Measurements from ENCODE around the gene SUN1. TPM values are rescaled to one million over a fixed set of nuclear protein-coding genes. Genes with fewer than 3 reads are reported as not detected.

Gene SUN1
- total and polyA plus RNA-seq, 4 donors: 24.8 to 162 (median 40.1) TPM

DNA sequence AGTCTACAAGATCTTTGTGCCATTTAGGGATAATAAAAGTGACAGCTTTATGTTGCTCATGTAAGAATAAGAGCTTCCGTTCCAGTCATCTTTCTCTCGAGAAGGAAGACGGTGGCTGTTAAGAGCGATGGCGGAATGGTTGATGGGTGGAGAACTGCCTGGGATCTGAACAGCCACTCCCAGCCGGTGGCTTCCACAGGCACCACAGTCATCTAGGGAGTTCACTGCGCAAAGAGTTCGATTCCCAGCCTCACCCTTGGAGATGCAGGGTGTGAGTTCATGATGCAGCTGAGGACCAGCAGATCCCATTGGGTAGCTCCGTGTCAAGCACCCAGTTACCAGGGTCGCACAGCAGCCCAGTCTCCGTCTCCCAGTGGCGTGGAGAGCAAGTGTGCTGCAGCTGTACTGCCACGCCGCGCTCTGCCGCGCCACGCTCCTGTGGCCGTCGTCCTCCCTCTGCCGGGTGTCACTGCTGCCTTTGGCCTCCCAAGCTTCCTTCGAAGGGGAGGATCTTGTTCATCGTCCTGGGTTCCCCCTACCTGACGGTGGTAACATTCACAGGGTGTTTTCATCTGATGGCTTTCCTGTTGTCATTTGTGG is 7.8 kb downstream of the SUN1 start (continued):
- TF ChIP-seq, protein P1, sequence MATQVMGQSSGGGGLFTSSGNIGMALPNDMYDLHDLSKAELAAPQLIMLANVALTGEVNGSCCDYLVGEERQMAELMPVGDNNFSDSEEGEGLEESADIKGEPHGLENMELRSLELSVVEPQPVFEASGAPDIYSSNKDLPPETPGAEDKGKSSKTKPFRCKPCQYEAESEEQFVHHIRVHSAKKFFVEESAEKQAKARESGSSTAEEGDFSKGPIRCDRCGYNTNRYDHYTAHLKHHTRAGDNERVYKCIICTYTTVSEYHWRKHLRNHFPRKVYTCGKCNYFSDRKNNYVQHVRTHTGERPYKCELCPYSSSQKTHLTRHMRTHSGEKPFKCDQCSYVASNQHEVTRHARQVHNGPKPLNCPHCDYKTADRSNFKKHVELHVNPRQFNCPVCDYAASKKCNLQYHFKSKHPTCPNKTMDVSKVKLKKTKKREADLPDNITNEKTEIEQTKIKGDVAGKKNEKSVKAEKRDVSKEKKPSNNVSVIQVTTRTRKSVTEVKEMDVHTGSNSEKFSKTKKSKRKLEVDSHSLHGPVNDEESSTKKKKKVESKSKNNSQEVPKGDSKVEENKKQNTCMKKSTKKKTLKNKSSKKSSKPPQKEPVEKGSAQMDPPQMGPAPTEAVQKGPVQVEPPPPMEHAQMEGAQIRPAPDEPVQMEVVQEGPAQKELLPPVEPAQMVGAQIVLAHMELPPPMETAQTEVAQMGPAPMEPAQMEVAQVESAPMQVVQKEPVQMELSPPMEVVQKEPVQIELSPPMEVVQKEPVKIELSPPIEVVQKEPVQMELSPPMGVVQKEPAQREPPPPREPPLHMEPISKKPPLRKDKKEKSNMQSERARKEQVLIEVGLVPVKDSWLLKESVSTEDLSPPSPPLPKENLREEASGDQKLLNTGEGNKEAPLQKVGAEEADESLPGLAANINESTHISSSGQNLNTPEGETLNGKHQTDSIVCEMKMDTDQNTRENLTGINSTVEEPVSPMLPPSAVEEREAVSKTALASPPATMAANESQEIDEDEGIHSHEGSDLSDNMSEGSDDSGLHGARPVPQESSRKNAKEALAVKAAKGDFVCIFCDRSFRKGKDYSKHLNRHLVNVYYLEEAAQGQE (IDR thresholded peaks at IDR 0.05): no peak
- TF ChIP-seq GABPA (IDR thresholded peaks at IDR 0.05 in 1 of 2, conservative IDR thresholded peaks at IDR 0.05 in 1 of 2): no peak

DNA sequence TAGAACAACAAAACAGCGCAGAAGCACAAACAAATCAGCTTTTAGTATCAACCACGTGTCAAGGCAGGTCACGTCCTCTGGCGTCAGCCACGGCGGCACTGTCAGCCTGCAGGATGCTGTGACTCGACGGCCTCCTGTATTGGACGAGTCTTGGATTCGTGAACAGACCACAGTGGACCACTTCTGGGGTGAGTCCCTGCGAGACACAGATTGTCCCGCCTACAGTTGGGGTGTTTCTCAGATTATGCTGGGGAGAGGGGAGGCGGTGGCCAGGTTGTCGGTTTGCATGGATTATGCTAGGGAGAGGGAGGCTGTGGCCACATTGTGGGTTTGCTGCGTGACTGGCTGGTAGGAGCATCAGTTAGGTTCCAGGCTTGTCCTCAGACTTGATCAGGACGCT is 9.7 kb downstream of the SUN1 start:
- Histone ChIP-seq H3K9ac (ENCODE audit: low read depth in 1 of 2, low read length in 2 of 2) (no peak overlapping the region), H3K4me3 (ENCODE audit: low read depth in 1 of 3, low read length in 3 of 3) (no peak overlapping the region), H3K27me3 (ENCODE audit: control insufficient read depth in 4 of 4, insufficient read depth in 4 of 4, low read length in 3 of 4) (no peaks in the 10 kb centered on the region), H3K4me1 (ENCODE audit: control insufficient read depth in 4 of 4, insufficient read depth in 4 of 4, low read length in 3 of 4) (no peaks in the 10 kb centered on the region), H3K9me3 (ENCODE audit: control insufficient read depth in 4 of 4, low read length in 3 of 4) (no peaks in the 10 kb centered on the region), H3K27ac (ENCODE audit: low read depth in 1 of 2, low read length in 2 of 2) (no peak overlapping the region), H3K36me3 (ENCODE audit: control insufficient read depth in 4 of 4, insufficient read depth in 3 of 4, low read depth in 1 of 4, low read length in 3 of 4) (peaks cover 8 to 49% (median 27%) of the 10 kb centered on the region in 4 donors)
- no peak for DNase-seq (ENCODE audit: low spot score)
- 82% methylated on average over 16 of the region's 16 CpGs for WGBS
- TF ChIP-seq RAD21 (IDR thresholded peaks at IDR 0.05) (no peak), HNF4G (IDR thresholded peaks at IDR 0.05) (no peak), SP1 (IDR thresholded peaks at IDR 0.05) (no peak), FOXA1 (IDR thresholded peaks at IDR 0.05) (no peak), TAF1 (conservative IDR thresholded peaks at IDR 0.05) (no peak), RXRA (IDR thresholded peaks at IDR 0.05) (no peak), JUND (IDR thresholded peaks at IDR 0.05) (no peak), EGR1 (IDR thresholded peaks at IDR 0.05; ENCODE audit: low read depth in 2 of 2) (no peak), HNF4A (conservative IDR thresholded peaks at IDR 0.05) (no peak), NR2F2 (IDR thresholded peaks at IDR 0.05) (no peak), GABPA (IDR thresholded peaks at IDR 0.05 in 1 of 2, conservative IDR thresholded peaks at IDR 0.05 in 1 of 2) (no peak), YY1 (IDR thresholded peaks at IDR 0.05) (no peak), FOXA2 (IDR thresholded peaks at IDR 0.05) (no peak)
- TF ChIP-seq, protein P2, sequence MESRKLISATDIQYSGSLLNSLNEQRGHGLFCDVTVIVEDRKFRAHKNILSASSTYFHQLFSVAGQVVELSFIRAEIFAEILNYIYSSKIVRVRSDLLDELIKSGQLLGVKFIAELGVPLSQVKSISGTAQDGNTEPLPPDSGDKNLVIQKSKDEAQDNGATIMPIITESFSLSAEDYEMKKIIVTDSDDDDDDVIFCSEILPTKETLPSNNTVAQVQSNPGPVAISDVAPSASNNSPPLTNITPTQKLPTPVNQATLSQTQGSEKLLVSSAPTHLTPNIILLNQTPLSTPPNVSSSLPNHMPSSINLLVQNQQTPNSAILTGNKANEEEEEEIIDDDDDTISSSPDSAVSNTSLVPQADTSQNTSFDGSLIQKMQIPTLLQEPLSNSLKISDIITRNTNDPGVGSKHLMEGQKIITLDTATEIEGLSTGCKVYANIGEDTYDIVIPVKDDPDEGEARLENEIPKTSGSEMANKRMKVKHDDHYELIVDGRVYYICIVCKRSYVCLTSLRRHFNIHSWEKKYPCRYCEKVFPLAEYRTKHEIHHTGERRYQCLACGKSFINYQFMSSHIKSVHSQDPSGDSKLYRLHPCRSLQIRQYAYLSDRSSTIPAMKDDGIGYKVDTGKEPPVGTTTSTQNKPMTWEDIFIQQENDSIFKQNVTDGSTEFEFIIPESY (IDR thresholded peaks at IDR 0.05): no peak
- TF ChIP-seq, protein P3, sequence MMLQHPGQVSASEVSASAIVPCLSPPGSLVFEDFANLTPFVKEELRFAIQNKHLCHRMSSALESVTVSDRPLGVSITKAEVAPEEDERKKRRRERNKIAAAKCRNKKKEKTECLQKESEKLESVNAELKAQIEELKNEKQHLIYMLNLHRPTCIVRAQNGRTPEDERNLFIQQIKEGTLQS (IDR thresholded peaks at IDR 0.05): no peak
- TF ChIP-seq, protein P4, sequence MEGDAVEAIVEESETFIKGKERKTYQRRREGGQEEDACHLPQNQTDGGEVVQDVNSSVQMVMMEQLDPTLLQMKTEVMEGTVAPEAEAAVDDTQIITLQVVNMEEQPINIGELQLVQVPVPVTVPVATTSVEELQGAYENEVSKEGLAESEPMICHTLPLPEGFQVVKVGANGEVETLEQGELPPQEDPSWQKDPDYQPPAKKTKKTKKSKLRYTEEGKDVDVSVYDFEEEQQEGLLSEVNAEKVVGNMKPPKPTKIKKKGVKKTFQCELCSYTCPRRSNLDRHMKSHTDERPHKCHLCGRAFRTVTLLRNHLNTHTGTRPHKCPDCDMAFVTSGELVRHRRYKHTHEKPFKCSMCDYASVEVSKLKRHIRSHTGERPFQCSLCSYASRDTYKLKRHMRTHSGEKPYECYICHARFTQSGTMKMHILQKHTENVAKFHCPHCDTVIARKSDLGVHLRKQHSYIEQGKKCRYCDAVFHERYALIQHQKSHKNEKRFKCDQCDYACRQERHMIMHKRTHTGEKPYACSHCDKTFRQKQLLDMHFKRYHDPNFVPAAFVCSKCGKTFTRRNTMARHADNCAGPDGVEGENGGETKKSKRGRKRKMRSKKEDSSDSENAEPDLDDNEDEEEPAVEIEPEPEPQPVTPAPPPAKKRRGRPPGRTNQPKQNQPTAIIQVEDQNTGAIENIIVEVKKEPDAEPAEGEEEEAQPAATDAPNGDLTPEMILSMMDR (IDR thresholded peaks at IDR 0.05; ENCODE audit: low read depth, low read length, missing input control): no peak
- TF ChIP-seq, protein P1 (IDR thresholded peaks at IDR 0.05): no peak
- TF ChIP-seq, protein P5, sequence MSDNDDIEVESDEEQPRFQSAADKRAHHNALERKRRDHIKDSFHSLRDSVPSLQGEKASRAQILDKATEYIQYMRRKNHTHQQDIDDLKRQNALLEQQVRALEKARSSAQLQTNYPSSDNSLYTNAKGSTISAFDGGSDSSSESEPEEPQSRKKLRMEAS (IDR thresholded peaks at IDR 0.05): no peak
